Measurements from ENCODE around the gene CCNT1.

CCNT1 gene

DNA sequence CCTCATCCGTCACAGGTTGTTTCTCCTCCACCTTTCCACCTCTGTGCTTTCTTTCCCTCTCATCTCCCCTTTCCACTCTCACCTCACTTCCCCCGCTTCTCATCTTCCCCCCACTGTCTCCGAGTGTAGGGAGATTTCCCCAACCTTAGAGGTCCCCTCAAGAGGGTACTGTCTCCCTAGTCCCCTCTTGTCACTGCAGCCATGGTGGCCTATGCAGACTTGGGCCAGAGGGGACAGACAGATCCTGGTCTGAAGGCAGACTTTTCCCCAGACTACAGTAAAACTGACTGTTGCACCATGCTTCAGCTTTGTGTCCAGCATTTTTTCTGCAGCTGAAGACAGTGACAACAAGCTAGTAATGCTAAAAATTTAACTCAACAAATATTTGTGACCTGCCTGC, 75.7 kb downstream of the CCNT1 start:
- no peak for DNase-seq (ENCODE audit: low read depth)

DNA sequence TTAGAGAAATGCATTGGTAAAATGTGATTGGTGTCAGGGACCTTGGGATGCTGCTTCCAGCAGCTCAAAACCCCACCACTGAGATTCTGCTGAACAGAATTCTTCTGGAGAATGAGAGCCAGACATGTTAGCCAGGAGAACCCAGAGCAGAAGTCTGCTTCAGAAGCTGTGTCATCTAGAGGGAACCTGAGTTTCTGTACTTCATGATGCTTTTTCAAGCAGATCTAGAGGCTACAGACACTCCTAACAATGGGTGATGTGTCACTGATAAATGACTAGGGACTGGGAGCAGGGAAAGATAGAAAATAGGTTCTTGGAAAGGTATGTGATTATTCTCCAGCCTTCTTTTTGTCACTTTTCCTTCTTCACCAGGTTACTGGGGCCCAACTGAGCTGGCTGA, 76.1 kb downstream of the CCNT1 start:
- DNase-seq (ENCODE audit: low read depth) = no peak

Measured in fibroblast of the conjunctiva (primary cell).